ENCODE measurements around the gene CAT. TPM values are rescaled to one million over a fixed set of nuclear protein-coding genes. Genes with fewer than 3 reads are reported as not detected.

CAT gene
- total and polyA plus RNA-seq, 5 donors, result 67.6 to 114 (median 98.1) TPM

DNA sequence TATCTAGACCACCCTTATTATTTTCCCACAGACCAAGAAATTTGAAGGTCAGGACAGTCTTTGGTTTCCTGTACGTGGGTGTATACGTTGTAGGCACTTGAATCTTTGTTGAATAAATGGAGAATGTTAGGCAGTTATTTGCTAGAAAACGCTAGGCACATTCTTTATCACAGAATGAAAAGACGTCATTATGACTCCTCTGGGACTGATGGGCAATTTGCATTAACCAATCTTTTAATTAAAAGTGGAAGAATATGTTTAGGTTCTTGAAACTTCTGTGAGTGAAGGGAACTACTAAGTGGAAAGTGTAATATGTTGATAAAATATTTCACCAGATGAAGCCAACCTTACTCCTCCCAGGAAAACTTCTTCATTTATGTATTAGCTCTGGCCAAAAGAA is 5.7 kb downstream of the CAT start:
- Histone ChIP-seq H3K27ac (ENCODE audit: low read length) (no peak overlapping the region), H3K9me3 (ENCODE audit: control insufficient read depth, low read length) (no peaks in the 10 kb centered on the region), H3K27me3 (ENCODE audit: control insufficient read depth, insufficient read depth) (no peaks in the 10 kb centered on the region), H3K4me1 (ENCODE audit: control insufficient read depth, insufficient read depth, low read length) (peaks cover 14% of the 10 kb centered on the region), H3K4me3 (ENCODE audit: low read length) (no peak overlapping the region)
- intact Hi-C loops (cut with DNase I), result no loop called here
- DNase-seq, result no peak
- ATAC-seq, result no peak
- WGBS, result 65% methylated on average over 4 of the region's 4 CpGs

GRCh38 chr11:34445956-34446355 is 7.2 kb downstream of the CAT start:
- no peaks in the 10 kb centered on the region for H3K27me3 ChIP-seq (ENCODE audit: control insufficient read depth, insufficient read depth)

GRCh38 chr11:34446386-34446785 is 7.7 kb downstream of the CAT start:
- H3K4me3 ChIP-seq (ENCODE audit: low read length), result no peak overlapping the region
- ATAC-seq (no peak), DNase-seq (no peak)
- no peaks in the 10 kb centered on the region for H3K27me3 ChIP-seq (ENCODE audit: control insufficient read depth, insufficient read depth)
- H3K27ac ChIP-seq (ENCODE audit: low read length), result no peak overlapping the region
- H3K4me1 ChIP-seq (ENCODE audit: control insufficient read depth, insufficient read depth, low read length), result peaks cover 4% of the 10 kb centered on the region
- H3K9me3 ChIP-seq (ENCODE audit: control insufficient read depth, low read length), result no peaks in the 10 kb centered on the region
- WGBS, result 67% methylated on average over 5 of the region's 5 CpGs
- intact Hi-C loops (cut with DNase I), result no loop called here

More at GRCh38 chr11:34445956-34446355, 7.2 kb downstream of the CAT start:
- intact Hi-C loops (cut with DNase I), result no loop called here
- DNase-seq (no peak), ATAC-seq (no peak)
- H3K27ac ChIP-seq (ENCODE audit: low read length), result no peak overlapping the region
- H3K4me1 ChIP-seq (ENCODE audit: control insufficient read depth, insufficient read depth, low read length), result peaks cover 4% of the 10 kb centered on the region
- H3K9me3 ChIP-seq (ENCODE audit: control insufficient read depth, low read length), result no peaks in the 10 kb centered on the region
- WGBS, result 85% methylated on average over 4 of the region's 4 CpGs
- H3K4me3 ChIP-seq (ENCODE audit: low read length), result no peak overlapping the region

GRCh38 chr11:34447044-34447443 is 8.3 kb downstream of the CAT start:
- Histone ChIP-seq H3K27ac (ENCODE audit: low read length) (no peak overlapping the region), H3K4me3 (ENCODE audit: low read length) (no peak overlapping the region), H3K4me1 (ENCODE audit: control insufficient read depth, insufficient read depth, low read length) (peaks cover 4% of the 10 kb centered on the region), H3K27me3 (ENCODE audit: control insufficient read depth, insufficient read depth) (no peaks in the 10 kb centered on the region), H3K9me3 (ENCODE audit: control insufficient read depth, low read length) (no peaks in the 10 kb centered on the region)
- ATAC-seq (no peak), DNase-seq (no peak)
- intact Hi-C loops (cut with DNase I), result no loop called here

DNA sequence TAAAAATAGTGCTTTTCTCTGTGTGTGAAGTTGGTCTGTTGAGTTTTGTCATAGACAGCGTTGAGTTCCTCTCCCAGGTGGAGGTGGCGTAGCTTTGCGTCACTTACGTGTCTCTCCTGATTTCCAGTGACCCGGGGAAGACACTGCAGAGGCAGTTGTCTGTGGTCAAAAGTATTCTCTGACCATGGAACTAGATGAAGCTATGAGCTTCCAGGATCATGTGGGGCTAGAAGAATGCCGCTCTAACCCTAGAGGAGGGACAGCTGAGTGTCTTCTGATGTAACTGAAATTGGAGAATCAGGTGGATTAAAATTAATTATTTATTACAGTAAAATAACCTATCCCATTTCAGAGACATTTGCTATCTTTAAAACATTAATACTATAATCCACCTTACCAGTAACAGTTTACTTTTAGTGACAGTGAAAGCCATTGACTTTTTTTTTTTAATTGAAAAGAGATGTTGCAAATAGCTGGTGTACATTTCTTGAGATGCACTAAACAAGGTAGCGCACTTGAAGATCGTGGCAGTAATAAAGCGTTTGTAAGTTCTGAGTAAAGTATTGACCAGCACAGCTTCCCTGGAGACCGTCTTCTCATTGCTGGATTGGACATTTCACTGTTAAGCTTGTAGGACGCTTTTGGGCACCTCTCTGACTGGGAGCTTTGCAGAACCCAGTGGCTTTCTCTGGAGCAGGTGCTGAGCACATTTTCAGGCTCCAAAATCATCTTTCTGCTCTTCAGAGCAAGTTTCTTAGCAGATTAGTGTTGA is 9.7 kb downstream of the CAT start:
- Histone ChIP-seq H3K4me1 (ENCODE audit: control insufficient read depth, insufficient read depth, low read length) (peaks cover 2% of the 10 kb centered on the region), H3K4me3 (ENCODE audit: low read length) (no peak overlapping the region), H3K27me3 (ENCODE audit: control insufficient read depth, insufficient read depth) (no peaks in the 10 kb centered on the region), H3K27ac (ENCODE audit: low read length) (no peak overlapping the region), H3K9me3 (ENCODE audit: control insufficient read depth, low read length) (no peaks in the 10 kb centered on the region)
- 90% methylated on average over 11 of the region's 11 CpGs for WGBS
- ATAC-seq (no peak), DNase-seq (no peak)
- intact Hi-C loops (cut with DNase I), result no loop called here

- DNase-seq (no peak), ATAC-seq (no peak)
- 63% methylated on average over 3 of the region's 3 CpGs for WGBS
- Histone ChIP-seq H3K27ac (ENCODE audit: low read length) (no peak overlapping the region), H3K4me1 (ENCODE audit: control insufficient read depth, insufficient read depth, low read length) (peaks cover 2% of the 10 kb centered on the region), H3K4me3 (ENCODE audit: low read length) (no peak overlapping the region), H3K9me3 (ENCODE audit: control insufficient read depth, low read length) (no peaks in the 10 kb centered on the region), H3K27me3 (ENCODE audit: control insufficient read depth, insufficient read depth) (no peaks in the 10 kb centered on the region)
- intact Hi-C loops (cut with DNase I), result no loop called here
Observed at GRCh38 chr11:34449013-34449412, 10.3 kb downstream of the CAT start.

DNA sequence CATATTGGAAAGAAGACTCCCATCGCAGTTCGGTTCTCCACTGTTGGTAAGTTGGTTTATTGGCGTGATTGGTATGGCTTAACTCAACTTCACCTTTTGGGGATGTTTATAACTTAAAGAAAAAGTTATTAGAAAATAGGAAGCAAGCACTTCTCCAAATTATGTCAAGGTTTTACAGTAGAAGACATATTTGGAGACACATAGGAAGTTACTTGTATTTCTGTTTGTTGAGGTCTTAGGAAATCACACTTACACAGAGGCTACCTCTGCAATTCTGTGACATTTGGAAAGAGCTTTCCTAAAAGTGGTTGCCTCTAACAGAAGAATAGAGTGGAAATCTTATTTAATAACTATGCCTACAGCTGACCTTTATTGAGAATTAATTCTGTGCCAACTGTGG is 12.3 kb downstream of the CAT start:
- Histone ChIP-seq H3K9me3 (ENCODE audit: control insufficient read depth, low read length) (no peaks in the 10 kb centered on the region), H3K4me1 (ENCODE audit: control insufficient read depth, insufficient read depth, low read length) (peaks cover 2% of the 10 kb centered on the region), H3K27ac (ENCODE audit: low read length) (no peak overlapping the region), H3K27me3 (ENCODE audit: control insufficient read depth, insufficient read depth) (no peaks in the 10 kb centered on the region), H3K4me3 (ENCODE audit: low read length) (no peak overlapping the region)
- DNase-seq, result no peak
- intact Hi-C loops (cut with DNase I), result no loop called here
- no peak for ATAC-seq
- WGBS, result 85% methylated on average over 3 of the region's 3 CpGs

- peaks cover 2% of the 10 kb centered on the region for H3K4me1 ChIP-seq (ENCODE audit: control insufficient read depth, insufficient read depth, low read length)
- no peaks in the 10 kb centered on the region for H3K27me3 ChIP-seq (ENCODE audit: control insufficient read depth, insufficient read depth)
- 53% methylated on average over 1 of the region's 1 CpG for WGBS
- no peak overlapping the region for H3K27ac ChIP-seq (ENCODE audit: low read length)
- intact Hi-C loops (cut with DNase I), result no loop called here
- H3K4me3 ChIP-seq (ENCODE audit: low read length), result no peak overlapping the region
- no peaks in the 10 kb centered on the region for H3K9me3 ChIP-seq (ENCODE audit: control insufficient read depth, low read length)
- ATAC-seq (peak; percentile 46 to 72), DNase-seq (no peak)
Observed at GRCh38 chr11:34454308-34455032, 15.7 kb downstream of the CAT start.

DNA sequence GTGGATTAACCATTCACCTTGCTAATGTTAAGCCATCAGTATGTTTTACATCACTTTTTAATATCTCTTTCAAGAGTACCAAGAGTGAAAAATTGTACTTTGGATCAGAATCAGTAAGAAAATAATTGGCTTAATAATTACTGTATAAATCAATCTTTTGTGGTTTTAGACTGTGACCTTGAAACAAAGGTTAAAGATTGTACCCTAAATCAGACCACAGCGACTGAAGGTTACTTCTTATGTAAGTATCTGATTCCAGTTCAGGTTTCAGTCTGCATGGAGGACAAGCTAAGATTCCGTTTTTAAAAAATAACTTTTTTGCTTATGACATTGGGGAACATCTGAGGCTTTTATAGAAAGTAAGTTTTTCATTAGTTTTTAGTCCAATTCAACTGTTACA is 18.9 kb downstream of the CAT start:
- ATAC-seq, result no peak
- Histone ChIP-seq H3K4me1 (ENCODE audit: control insufficient read depth, insufficient read depth, low read length) (peaks cover 2% of the 10 kb centered on the region), H3K9me3 (ENCODE audit: control insufficient read depth, low read length) (no peaks in the 10 kb centered on the region), H3K27ac (ENCODE audit: low read length) (no peak overlapping the region), H3K4me3 (ENCODE audit: low read length) (no peak overlapping the region), H3K27me3 (ENCODE audit: control insufficient read depth, insufficient read depth) (no peaks in the 10 kb centered on the region)
- 97% methylated on average over 2 of the region's 2 CpGs for WGBS
- intact Hi-C loops (cut with DNase I), result no loop called here
- DNase-seq, result no peak

DNA sequence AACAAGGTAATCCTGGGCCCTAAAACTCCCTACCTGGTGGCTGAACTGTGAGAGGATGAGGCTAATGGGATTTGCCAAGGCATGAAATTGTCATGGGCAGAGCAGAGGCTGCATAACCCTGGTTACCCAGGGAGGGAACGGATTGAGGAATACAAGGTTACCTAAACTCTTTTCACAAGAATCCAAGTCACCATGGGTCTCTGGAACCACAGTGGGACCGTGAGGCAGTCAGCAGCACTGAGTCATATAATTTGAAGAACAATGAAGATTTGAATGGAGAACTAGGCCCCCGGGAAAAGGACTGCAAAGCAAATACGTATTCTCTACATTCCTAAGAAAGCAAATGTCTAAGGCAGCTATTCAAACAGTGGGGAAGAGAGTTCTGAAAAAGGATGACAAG is 19.8 kb downstream of the CAT start:
- ATAC-seq, result no peak
- no peaks in the 10 kb centered on the region for H3K27me3 ChIP-seq (ENCODE audit: control insufficient read depth, insufficient read depth)
- intact Hi-C loops (cut with DNase I), result no loop called here

DNA sequence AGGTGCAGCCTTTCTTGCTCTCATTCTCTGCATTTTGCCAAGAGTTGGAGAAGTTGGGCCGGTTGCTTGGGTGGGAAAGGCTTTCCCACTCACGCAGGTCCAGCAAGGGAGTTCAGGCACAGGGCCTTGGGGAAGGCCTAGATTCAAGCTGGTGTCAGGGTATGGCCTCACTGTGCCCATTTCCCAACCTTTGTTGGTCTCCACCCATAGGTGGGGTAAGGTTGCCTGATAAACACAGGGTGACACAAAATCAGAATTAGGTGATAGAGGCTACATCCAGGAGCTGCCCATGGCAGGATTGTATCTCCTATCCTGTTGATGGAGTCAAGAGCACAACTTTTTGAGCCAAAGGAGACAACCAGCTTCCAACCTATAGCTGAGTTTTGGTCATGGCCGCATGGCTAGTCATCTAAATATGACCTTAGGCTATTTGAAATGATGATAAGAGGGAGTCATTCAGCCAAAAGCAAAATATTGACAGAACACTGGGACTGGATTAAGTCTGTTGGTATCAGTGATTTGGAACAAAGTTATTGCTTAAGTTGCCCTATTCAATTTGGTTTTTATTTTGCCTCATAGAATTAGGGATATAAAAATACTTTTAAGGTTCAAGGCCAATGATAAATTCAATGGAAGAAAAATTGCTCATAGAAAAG is 20.9 kb downstream of the CAT start:
- Histone ChIP-seq H3K27ac (ENCODE audit: low read length) (no peak overlapping the region), H3K4me1 (ENCODE audit: control insufficient read depth, insufficient read depth, low read length) (no peaks in the 10 kb centered on the region), H3K9me3 (ENCODE audit: control insufficient read depth, low read length) (no peaks in the 10 kb centered on the region), H3K27me3 (ENCODE audit: control insufficient read depth, insufficient read depth) (no peaks in the 10 kb centered on the region), H3K4me3 (ENCODE audit: low read length) (no peak overlapping the region)
- 94% methylated on average over 3 of the region's 3 CpGs for WGBS
- ATAC-seq, result peak in 1 of 2 donors; percentile 22
- intact Hi-C loops (cut with DNase I), result no loop called here
- DNase-seq, result no peak

More for the DNA sequence above, 19.8 kb downstream of the CAT start:
- Histone ChIP-seq H3K27ac (ENCODE audit: low read length) (no peak overlapping the region), H3K9me3 (ENCODE audit: control insufficient read depth, low read length) (no peaks in the 10 kb centered on the region), H3K4me3 (ENCODE audit: low read length) (no peak overlapping the region), H3K4me1 (ENCODE audit: control insufficient read depth, insufficient read depth, low read length) (peaks cover 2% of the 10 kb centered on the region)
- WGBS, result 84% methylated on average over 4 of the region's 4 CpGs
- DNase-seq, result no peak
